Adipocyte (in vitro differentiated cells): Measurements from ENCODE around the gene KRTAP10-9.
"Not testable (repeated sequence)": the region's sequence is repeated elsewhere in the genome, so short reads cannot be mapped to it uniquely, and the experiment has no call there.

Experiments
- DNase-seq: peaks from one replicate; pipeline ENCODE4 v3.0.0-alpha.2; 2015; ENCODE audit warnings: low read depth
- H3K27me3 ChIP-seq: replicated peaks from 2 replicates; pipeline ENCODE4 v1.7.0; 2013; ENCODE audit warnings: mild to moderate bottlenecking, low read length, moderate library complexity; ENCODE audit not compliant: control insufficient read depth, insufficient read depth
- H3K36me3 ChIP-seq: 2 replicates; pipeline ENCODE4 v1.7.0; 2013; ENCODE audit warnings: low read length, mild to moderate bottlenecking, moderate library complexity; ENCODE audit not compliant: control insufficient read depth, insufficient read depth, severe bottlenecking
- H3K4me1 ChIP-seq: 2 replicates; pipeline ENCODE4 v1.7.0; 2013; ENCODE audit warnings: mild to moderate bottlenecking, low read length, moderate library complexity; ENCODE audit not compliant: control insufficient read depth, insufficient read depth
- H3K4me3 ChIP-seq: 2 replicates; pipeline ENCODE4 v1.7.0; 2013; ENCODE audit warnings: mild to moderate bottlenecking, low read length, moderate library complexity
- H3K9ac ChIP-seq: 2 replicates; pipeline ENCODE4 v1.7.0; 2013; ENCODE audit warnings: mild to moderate bottlenecking, low read length, moderate library complexity
- H3K9me3 ChIP-seq: 2 replicates; pipeline ENCODE4 v1.7.0; 2013; ENCODE audit warnings: mild to moderate bottlenecking, low read length, moderate library complexity; ENCODE audit not compliant: control insufficient read depth

Gene KRTAP10-9

GRCh38 chr21:44589586-44590305, 37.1 kb upstream of the KRTAP10-9 start:
- no peak for DNase-seq
- peaks cover 4% of the 10 kb centered on the region for H3K4me1 ChIP-seq
- no peaks in the 10 kb centered on the region for H3K36me3 ChIP-seq
- peaks cover 8% of the 10 kb centered on the region for H3K9me3 ChIP-seq
- H3K4me3 ChIP-seq = no peak overlapping the region
- peaks cover 23% of the 10 kb centered on the region for H3K27me3 ChIP-seq
- no peak overlapping the region for H3K9ac ChIP-seq

GRCh38 chr21:44590311-44590721, 36.6 kb upstream of the KRTAP10-9 start:
- H3K4me3 ChIP-seq = no peak overlapping the region
- H3K9ac ChIP-seq = no peak overlapping the region
- peaks cover 27% of the 10 kb centered on the region for H3K27me3 ChIP-seq
- H3K9me3 ChIP-seq = peaks cover 4% of the 10 kb centered on the region
- peaks cover 4% of the 10 kb centered on the region for H3K4me1 ChIP-seq
- no peak for DNase-seq
- no peaks in the 10 kb centered on the region for H3K36me3 ChIP-seq

GRCh38 chr21:44590897-44591800, 35.7 kb upstream of the KRTAP10-9 start:
- not testable (repeated sequence) for H3K9me3 ChIP-seq, DNase-seq, H3K9ac ChIP-seq, H3K4me3 ChIP-seq, H3K4me1 ChIP-seq, H3K36me3 ChIP-seq
- H3K27me3 ChIP-seq = peaks cover 33% of the 10 kb centered on the region

GRCh38 chr21:44591801-44592130, 35.1 kb upstream of the KRTAP10-9 start:
- H3K4me3 ChIP-seq, H3K9me3 ChIP-seq, H3K9ac ChIP-seq, DNase-seq, H3K36me3 ChIP-seq, H3K4me1 ChIP-seq: not testable (repeated sequence)
- H3K27me3 ChIP-seq = peaks cover 34% of the 10 kb centered on the region

- no peaks in the 10 kb centered on the region for H3K9me3 ChIP-seq
- no peak within 1 kb of the TSS for H3K4me3 ChIP-seq
- no peak for DNase-seq
These were observed 34.2 kb upstream of the KRTAP10-9 start, which contains the start of gene KRTAP10-6 for GRCh38 chr21:44592446-44593311. KRTAP10-6 (minus strand) TSS chr21:44592505; CDS start chr21:44592484, 21 bp downstream.

GRCh38 chr21:44593598-44594405, 33.1 kb upstream of the KRTAP10-9 start:
- DNase-seq = peak; percentile 4
- Histone ChIP-seq H3K4me1 (peaks cover 4% of the 10 kb centered on the region), H3K9ac (no peak overlapping the region), H3K27me3 (peaks cover 38% of the 10 kb centered on the region), H3K4me3 (no peak overlapping the region), H3K36me3 (no peaks in the 10 kb centered on the region), H3K9me3 (peaks cover 6% of the 10 kb centered on the region)

More at GRCh38 chr21:44592446-44593311, 34.2 kb upstream of the KRTAP10-9 start, which contains the start of gene KRTAP10-6:
- Histone ChIP-seq H3K4me1 (peaks cover 4% of the 10 kb centered on the region), H3K36me3 (no peaks in the 10 kb centered on the region), H3K27me3 (peaks cover 34% of the 10 kb centered on the region), H3K9ac (no peak within 1 kb of the TSS)

GRCh38 chr21:44594406-44594916, 32.4 kb upstream of the KRTAP10-9 start:
- H3K4me3 ChIP-seq = no peak overlapping the region
- no peak overlapping the region for H3K9ac ChIP-seq
- no peak for DNase-seq

GRCh38 chr21:44595524-44595923, 31.4 kb upstream of the KRTAP10-9 start:
- peaks cover 6% of the 10 kb centered on the region for H3K9me3 ChIP-seq

More at GRCh38 chr21:44594406-44594916, 32.4 kb upstream of the KRTAP10-9 start:
- Histone ChIP-seq H3K36me3 (no peaks in the 10 kb centered on the region), H3K27me3 (peaks cover 38% of the 10 kb centered on the region), H3K9me3 (peaks cover 6% of the 10 kb centered on the region), H3K4me1 (peaks cover 4% of the 10 kb centered on the region)

GRCh38 chr21:44596068-44596725, 30.7 kb upstream of the KRTAP10-9 start:
- peaks cover 41% of the 10 kb centered on the region for H3K27me3 ChIP-seq
- no peak for DNase-seq
- no peaks in the 10 kb centered on the region for H3K36me3 ChIP-seq
- H3K4me1 ChIP-seq = peaks cover 4% of the 10 kb centered on the region
- H3K9ac ChIP-seq = no peak overlapping the region
- no peak overlapping the region for H3K4me3 ChIP-seq
- peaks cover 6% of the 10 kb centered on the region for H3K9me3 ChIP-seq

More at GRCh38 chr21:44595524-44595923, 31.4 kb upstream of the KRTAP10-9 start:
- Histone ChIP-seq H3K27me3 (peaks cover 41% of the 10 kb centered on the region), H3K36me3 (no peaks in the 10 kb centered on the region), H3K4me3 (no peak overlapping the region), H3K4me1 (peaks cover 4% of the 10 kb centered on the region), H3K9ac (no peak overlapping the region)
- DNase-seq = no peak

- DNase-seq = no peak
- Histone ChIP-seq H3K27me3 (peaks cover 41% of the 10 kb centered on the region), H3K36me3 (no peaks in the 10 kb centered on the region), H3K9me3 (peaks cover 6% of the 10 kb centered on the region), H3K4me3 (no peak overlapping the region), H3K9ac (no peak overlapping the region), H3K4me1 (peaks cover 4% of the 10 kb centered on the region)
These were observed 28.8 kb upstream of the KRTAP10-9 start for GRCh38 chr21:44598061-44598460.
